Measurements from ENCODE around the gene SKI.

GRCh38 chr1:2185880-2186855 lies 42.0 kb upstream of the SKI start:
- TF ChIP-seq POLR2A (IDR thresholded peaks at IDR 0.05; ENCODE audit: extremely low read depth, insufficient read length) (no peak), CTCF (IDR thresholded peaks at IDR 0.05; ENCODE audit: low read depth, low read length) (no peak)
